ENCODE results near the gene CATSPER1. TPM values are rescaled to one million over a fixed set of nuclear protein-coding genes. Genes with fewer than 3 reads are reported as not detected.

CATSPER1 gene
- total RNA-seq, 2 donors from 2014 or later, result not detected

GRCh38 chr11:65973439-65974110 lies 52.7 kb downstream of the CATSPER1 start:
- no peak overlapping the region for H3K4me3 Mint-ChIP-seq
- WGBS, 2 experiments (ENCODE audit: insufficient coverage in 1 of 2, insufficient read length in 1 of 2), result 92 to 100% methylated on average over 9 to 13 of the region's 13 CpGs

DNA sequence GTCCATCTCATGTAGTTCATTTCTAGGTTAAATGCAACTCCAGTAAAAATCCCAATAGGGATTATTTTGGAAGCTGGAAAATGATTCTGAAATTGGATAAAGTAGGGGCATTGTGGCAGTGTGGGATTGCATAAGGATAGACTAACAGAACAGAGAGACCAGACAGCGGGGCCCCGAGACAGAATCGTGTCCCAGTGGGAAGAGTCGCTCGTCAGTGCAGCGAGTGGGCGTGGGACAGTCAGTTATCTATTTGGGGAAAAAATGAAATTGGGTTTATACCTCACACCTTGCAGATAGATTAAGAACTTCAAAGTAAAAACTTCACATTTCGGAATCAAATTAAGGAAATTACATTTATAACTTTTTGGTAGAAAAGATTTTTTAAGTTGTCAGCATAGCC lies 54.2 kb downstream of the CATSPER1 start:
- Histone ChIP-seq H3K27me3 (ENCODE audit: control insufficient read depth, insufficient read depth, low read length, poor library complexity, severe bottlenecking) (no peaks in the 10 kb centered on the region), H3K27ac (ENCODE audit: low read depth, low read length) (no peak overlapping the region), H3K9me3 (ENCODE audit: control insufficient read depth, low read length) (no peaks in the 10 kb centered on the region), H3K4me3 (ENCODE audit: low read length) (no peak overlapping the region), H3K4me1 (ENCODE audit: control insufficient read depth, insufficient read depth, low read length) (no peaks in the 10 kb centered on the region), H3K9ac (ENCODE audit: extremely low read depth, low read length, poor library complexity, severe bottlenecking) (no peak overlapping the region), H3K36me3 (ENCODE audit: control insufficient read depth, insufficient read depth, low read length) (peaks cover 46% of the 10 kb centered on the region)
- WGBS, 2 experiments (ENCODE audit: insufficient coverage in 1 of 2, insufficient read length in 1 of 2), result 98 to 100% methylated on average over 3 to 7 of the region's 8 CpGs
- Mint-ChIP-seq H3K4me1 (peaks cover 5% of the 10 kb centered on the region), H3K27me3 (ENCODE audit: insufficient read depth) (no peaks in the 10 kb centered on the region), H3K27ac (no peak overlapping the region), H3K36me3 (ENCODE audit: low read depth) (peaks cover 68% of the 10 kb centered on the region), H3K9me3 (no peaks in the 10 kb centered on the region), H3K4me3 (no peak overlapping the region)
- DNase-seq, result no peak
- TF ChIP-seq, protein P1, sequence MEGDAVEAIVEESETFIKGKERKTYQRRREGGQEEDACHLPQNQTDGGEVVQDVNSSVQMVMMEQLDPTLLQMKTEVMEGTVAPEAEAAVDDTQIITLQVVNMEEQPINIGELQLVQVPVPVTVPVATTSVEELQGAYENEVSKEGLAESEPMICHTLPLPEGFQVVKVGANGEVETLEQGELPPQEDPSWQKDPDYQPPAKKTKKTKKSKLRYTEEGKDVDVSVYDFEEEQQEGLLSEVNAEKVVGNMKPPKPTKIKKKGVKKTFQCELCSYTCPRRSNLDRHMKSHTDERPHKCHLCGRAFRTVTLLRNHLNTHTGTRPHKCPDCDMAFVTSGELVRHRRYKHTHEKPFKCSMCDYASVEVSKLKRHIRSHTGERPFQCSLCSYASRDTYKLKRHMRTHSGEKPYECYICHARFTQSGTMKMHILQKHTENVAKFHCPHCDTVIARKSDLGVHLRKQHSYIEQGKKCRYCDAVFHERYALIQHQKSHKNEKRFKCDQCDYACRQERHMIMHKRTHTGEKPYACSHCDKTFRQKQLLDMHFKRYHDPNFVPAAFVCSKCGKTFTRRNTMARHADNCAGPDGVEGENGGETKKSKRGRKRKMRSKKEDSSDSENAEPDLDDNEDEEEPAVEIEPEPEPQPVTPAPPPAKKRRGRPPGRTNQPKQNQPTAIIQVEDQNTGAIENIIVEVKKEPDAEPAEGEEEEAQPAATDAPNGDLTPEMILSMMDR (conservative IDR thresholded peaks at IDR 0.05), result no peak

More at GRCh38 chr11:65973439-65974110, 52.7 kb downstream of the CATSPER1 start:
- Mint-ChIP-seq H3K36me3 (ENCODE audit: low read depth) (peaks cover 60% of the 10 kb centered on the region), H3K4me1 (peaks cover 5% of the 10 kb centered on the region), H3K27me3 (ENCODE audit: insufficient read depth) (no peaks in the 10 kb centered on the region), H3K9me3 (no peaks in the 10 kb centered on the region), H3K27ac (no peak overlapping the region)
- TF ChIP-seq, protein P1 (conservative IDR thresholded peaks at IDR 0.05), result no peak
- no peak overlapping the region for H3K9ac ChIP-seq (ENCODE audit: extremely low read depth, low read length, poor library complexity, severe bottlenecking)
- no peak overlapping the region for H3K27ac ChIP-seq (ENCODE audit: low read depth, low read length)
- no peaks in the 10 kb centered on the region for H3K27me3 ChIP-seq (ENCODE audit: control insufficient read depth, insufficient read depth, low read length, poor library complexity, severe bottlenecking)
- peaks cover 35% of the 10 kb centered on the region for H3K36me3 ChIP-seq (ENCODE audit: control insufficient read depth, insufficient read depth, low read length)
- H3K4me1 ChIP-seq (ENCODE audit: control insufficient read depth, insufficient read depth, low read length), result no peaks in the 10 kb centered on the region
- no peaks in the 10 kb centered on the region for H3K9me3 ChIP-seq (ENCODE audit: control insufficient read depth, low read length)
- no peak for DNase-seq
- H3K4me3 ChIP-seq (ENCODE audit: low read length), result no peak overlapping the region

DNA sequence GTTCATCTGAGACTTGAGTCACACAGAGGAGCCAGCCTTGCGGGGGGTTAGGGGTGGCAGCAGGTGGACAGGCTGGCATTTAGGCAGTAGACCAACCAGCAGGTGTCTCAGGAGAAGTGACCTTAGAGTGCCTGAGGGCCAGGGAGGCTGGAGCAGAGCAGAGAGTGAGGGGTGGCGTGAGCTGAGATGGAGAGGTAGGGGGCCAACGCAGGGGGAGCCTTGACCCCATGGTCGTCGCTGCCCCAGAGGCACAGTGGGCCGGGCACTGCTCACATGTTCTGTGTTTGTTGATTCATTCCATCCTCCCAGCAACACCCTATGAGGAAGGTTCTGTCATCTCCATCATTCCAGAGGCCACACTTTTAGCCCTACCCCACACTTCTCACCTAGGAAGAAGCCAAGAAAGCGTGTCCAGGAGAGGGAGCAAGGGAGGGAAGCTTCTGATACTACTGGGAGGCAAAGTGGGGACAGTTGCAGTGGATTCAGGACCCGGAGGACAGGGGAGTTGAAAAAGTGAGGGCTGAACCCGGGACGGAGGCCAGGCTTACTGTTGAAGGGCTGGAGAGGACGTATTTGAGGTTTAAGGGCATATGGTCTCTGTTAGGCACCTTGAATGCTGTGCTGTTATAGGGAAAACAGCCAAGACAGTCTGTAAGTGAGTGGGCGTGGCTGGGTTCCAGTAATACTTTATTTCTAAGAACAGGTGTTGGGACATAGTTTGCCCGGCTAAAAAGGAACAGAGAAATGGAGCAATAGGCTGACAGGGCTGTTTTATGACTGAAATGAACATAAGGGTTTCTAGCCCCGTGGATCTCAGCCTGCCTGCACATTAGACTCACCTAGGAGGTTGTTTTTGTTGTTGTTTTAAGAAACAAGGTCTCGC lies 57.4 kb downstream of the CATSPER1 start:
- no peak for DNase-seq
- no peaks in the 10 kb centered on the region for H3K4me1 Mint-ChIP-seq
- 95 to 98% methylated on average over 10 to 14 of the region's 15 CpGs for WGBS, 2 experiments (ENCODE audit: insufficient coverage in 1 of 2, insufficient read length in 1 of 2)
- H3K27ac ChIP-seq (ENCODE audit: low read depth, low read length), result no peak overlapping the region
- H3K4me3 Mint-ChIP-seq, result no peak overlapping the region
- H3K36me3 ChIP-seq (ENCODE audit: control insufficient read depth, insufficient read depth, low read length), result peaks cover 75% of the 10 kb centered on the region
- no peaks in the 10 kb centered on the region for H3K27me3 Mint-ChIP-seq (ENCODE audit: insufficient read depth)
- H3K36me3 Mint-ChIP-seq (ENCODE audit: low read depth), result peaks cover 80% of the 10 kb centered on the region
- H3K9me3 ChIP-seq (ENCODE audit: control insufficient read depth, low read length), result no peaks in the 10 kb centered on the region
- no peak overlapping the region for H3K4me3 ChIP-seq (ENCODE audit: low read length)
- no peaks in the 10 kb centered on the region for H3K4me1 ChIP-seq (ENCODE audit: control insufficient read depth, insufficient read depth, low read length)
- H3K27me3 ChIP-seq (ENCODE audit: control insufficient read depth, insufficient read depth, low read length, poor library complexity, severe bottlenecking), result no peaks in the 10 kb centered on the region
- no peaks in the 10 kb centered on the region for H3K9me3 Mint-ChIP-seq
- no peak overlapping the region for H3K9ac ChIP-seq (ENCODE audit: extremely low read depth, low read length, poor library complexity, severe bottlenecking)
- no peak overlapping the region for H3K27ac Mint-ChIP-seq
- TF ChIP-seq, protein P1 (conservative IDR thresholded peaks at IDR 0.05), result peak; percentile 37
